GM19351 (cell line): ENCODE measurements around the gene MFSD2A.
"Not testable (repeated sequence)": the region's sequence is repeated elsewhere in the genome, so short reads cannot be mapped to it uniquely, and the experiment has no call there.

Source experiments
- ATAC-seq: cut with Tn5 transposase; IDR thresholded peaks from one replicate; pipeline ENCODE4 v1.9.1; 2021; ENCODE audit warnings: mild to moderate bottlenecking, moderate library complexity; ENCODE audit not compliant: unreplicated experiment

The MFSD2A gene

DNA sequence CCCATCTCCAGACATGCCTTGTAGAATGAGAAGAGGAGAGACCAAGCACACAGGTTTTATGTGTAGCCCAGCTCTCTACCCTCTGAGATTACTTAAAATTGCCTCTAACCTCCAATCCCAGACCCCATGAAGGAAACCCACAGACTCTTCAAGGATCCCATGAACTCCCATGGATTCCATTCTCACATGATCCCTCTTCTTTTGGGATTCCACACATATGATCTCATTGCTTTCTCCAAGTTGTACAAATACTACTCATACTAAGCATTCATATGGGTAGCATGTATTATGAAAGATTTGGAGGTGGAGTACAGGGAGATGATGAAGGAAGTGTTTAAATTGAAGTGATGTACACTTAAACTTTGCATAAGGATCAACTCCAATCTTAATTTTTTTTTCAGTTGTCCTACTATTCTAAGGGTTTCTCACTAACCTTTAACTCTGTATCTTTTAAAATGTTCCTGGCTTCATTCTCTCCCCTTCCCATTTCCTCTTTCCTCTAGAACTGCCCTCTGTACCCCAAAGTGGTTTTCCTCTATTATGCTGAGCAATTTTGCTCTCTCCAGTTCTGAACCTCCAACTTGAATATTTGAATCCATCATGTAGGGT is 41.6 kb downstream of the MFSD2A start:
- ATAC-seq, result no peak

DNA sequence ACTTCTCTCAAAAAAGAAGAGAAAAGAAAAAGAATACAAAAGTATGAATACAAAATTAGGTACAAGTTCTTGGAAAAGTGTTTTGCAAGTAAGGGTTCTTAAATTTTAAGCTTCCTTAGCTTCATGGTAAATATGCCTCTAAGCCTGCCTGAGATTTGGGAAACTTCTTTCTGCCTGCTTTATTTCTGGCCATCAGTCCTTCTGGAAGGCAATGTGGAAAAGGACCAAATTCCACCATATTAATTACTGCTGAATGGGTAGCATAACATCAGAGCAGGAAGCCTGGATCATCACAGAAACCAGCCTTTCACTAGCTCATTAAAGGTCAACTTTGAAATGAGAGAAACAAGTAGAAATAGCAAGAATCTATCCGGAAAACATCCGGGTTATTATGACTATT is 46.5 kb downstream of the MFSD2A start:
- ATAC-seq, result no peak

DNA sequence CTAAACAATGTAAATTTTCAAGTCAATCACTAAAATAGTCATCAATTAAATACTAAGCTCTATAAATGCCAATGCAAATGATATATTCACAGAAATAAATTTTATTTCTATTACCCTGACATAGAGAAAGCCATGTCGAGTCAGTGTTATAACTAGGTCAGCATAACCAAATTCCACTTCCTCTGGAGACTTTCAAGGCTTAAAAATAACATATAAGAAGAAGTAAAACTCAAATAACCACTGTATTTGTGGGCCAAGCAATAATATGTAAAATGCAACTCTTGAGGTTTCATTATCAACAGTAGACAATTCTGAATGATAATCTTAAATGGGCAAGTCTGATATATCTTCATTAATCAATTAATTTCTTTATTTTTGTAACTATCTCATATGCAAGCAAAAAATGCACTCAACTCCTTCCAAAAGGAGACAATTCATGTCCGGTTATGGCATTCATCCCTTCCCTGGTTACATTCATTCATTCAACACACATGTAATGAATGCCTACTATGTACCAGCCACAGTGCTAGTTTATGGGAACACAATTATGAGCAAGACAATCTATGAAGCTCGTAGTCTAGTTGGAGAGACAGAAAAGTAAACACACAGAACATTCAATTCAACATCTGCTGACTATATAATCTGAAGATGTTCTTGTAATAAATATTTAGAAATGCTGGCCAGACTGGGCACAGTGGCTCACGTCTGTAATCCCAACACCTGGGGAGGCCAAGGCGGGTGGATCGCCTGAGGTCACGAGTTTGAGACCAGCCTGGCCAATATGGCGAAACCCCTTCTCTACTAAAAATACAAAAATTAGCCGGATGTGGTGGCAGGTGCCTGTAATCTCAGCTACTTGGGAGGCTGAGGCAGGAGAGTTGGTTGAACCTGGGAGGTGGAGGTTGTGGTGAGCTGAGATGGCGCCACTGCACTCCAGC is 48.5 kb downstream of the MFSD2A start:
- peak; percentile 57 for ATAC-seq

DNA sequence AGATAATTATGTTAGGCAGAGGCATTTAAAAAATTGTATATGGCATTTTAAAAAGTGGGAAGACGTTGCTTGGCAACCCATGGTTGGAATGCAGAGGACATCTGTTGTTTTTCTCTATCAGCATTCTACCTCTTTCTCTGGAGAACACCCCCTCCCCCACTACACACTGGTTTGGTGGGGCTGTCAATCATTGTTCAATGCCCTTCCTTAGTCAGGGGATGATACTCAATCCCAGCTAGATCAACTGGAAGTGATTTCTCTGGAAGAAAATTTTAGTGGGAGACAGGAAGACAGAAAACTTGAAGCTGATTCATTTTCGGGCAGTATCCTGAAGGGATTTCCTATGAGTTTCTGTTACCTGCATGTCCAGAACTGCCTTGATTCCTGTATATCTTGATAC is 49.9 kb downstream of the MFSD2A start:
- ATAC-seq, result no peak

DNA sequence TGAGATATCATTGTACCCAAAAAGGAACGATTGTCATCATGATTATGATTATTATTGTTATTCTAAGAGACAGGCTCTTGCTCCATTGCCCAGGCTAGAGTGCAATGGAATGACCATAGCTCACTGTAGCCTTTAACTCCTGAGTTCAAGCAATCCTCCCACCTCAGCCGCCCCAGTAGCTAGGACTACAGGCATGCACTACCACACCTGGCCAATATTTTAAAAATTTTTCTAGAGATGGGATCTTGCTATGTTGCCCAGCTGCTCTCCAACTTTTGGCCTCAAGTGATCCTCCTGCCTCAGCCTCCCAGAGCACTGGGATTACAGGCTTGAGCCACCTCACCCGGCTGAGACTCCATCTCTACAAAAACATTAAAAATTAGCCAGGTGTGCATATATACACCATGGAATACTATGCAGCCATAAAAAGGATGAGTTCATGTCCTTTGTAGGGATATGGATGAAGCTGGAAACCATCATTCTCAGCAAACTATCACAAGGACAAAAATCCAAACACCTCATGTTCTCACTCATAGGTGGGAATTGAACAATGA is 52.6 kb downstream of the MFSD2A start:
- not testable (repeated sequence) for ATAC-seq

DNA sequence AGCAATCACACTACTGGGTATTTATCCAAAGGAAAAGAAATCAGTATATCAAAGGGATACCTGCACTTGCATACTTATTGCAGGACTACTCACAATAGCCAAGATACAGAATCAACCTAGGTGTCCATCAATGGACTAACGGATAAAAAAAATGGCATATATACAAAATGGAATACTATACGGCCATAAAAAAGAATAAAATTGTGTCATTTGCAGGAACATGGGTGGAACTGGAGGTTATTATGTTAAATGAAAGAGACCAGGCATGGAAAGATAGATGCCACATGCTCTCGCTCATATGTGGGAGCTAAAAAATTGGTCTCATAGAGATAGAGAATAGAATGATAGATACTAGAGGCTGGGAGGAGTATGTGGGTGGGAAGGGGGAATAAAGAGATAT is 56.3 kb downstream of the MFSD2A start:
- ATAC-seq, result no peak

DNA sequence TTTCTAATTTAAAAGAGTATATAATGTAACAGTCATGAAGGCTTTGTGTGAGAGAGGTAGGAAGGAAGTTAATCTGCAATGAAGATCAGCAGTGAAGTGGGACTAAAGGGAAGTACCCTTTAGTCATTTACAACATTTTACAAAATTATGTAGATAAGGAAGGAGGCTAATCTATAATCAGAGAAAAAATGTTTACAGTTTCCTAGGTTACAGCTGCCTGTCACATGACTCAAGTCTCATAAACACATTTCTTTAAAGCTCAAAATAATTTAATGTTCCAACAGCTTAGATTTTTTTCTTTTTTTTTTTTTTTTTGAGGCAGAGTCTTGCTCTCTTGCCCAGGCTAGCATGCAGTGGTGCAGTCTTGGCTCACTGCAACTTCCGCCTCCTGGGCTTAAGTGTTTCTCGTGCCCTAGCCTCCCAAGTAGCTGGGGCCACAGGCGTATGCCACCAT is 59.3 kb downstream of the MFSD2A start:
- no peak for ATAC-seq

DNA sequence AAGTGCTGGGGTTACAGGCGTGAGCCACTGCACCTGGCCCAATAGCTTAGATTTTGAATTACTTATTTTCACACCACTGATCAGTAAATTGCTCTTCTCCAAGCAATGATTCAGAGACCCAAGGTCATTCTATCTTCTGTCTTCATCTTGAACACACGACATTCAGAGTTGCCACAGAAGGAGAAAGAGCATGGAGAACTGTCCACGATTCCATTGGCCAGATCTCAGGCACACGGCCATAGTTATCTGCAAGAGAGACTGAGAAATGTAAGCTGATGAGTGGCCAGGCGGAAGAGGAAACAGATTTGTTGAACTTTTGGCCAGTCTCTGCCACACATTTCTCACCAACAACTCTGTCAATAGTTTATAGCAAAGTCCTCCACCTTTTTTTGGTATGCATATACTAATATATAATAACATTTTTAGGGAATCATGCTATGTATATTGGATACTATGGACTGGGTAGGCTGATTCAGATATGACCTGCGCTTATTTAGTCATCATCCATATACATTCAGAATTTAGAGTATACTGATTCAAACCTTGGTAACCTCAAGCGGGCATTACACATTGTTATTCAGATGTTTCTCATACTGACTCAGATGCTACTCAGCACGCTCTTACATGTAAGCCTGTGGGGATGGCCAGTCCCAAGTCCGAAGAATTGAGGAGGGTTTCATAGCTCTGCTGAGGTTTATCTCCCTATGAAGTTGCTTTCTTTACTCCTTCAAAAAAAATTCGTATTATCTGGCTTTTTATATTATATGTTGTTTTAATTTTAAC is 60.1 kb downstream of the MFSD2A start:
- no peak for ATAC-seq

DNA sequence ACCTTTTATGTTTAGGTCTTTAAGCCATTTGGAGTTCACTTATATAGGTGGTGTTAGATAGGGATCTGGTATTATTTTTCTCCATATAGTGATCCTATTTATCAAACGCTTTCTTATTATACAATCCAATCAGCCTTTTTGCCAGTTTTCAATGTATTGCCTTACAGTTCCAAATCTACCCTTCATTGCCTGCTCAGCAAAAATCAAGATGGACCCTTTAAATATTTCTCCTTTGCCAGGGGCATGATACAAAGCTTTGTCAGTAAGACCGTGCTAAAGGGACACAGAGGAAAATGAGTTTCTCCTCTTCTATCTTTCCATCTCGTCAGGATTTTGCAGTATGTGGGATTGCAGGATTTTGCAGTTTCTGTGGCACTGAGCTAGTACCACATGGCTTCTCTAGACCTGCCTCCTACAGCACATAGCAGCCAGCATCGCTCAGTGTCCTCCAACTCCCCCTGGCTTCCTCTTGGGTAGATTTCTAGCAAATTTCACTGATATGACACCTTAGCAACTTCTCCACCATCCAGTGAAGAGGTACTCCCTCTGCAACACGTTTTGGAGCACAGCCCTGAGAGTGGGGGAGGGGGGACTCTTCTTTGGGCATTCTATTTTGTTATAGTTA is 63.1 kb downstream of the MFSD2A start:
- ATAC-seq, result no peak
